ENCODE measurements around the gene INAVA.

Gene INAVA

GRCh38 chr1:200894712-200895442, at the start of gene INAVA:
Gene INAVA, plus strand, starts transcription at chr1:200894900. Its CDS starts 3,501 bp downstream, at chr1:200898401.
- no peak for DNase-seq

DNA sequence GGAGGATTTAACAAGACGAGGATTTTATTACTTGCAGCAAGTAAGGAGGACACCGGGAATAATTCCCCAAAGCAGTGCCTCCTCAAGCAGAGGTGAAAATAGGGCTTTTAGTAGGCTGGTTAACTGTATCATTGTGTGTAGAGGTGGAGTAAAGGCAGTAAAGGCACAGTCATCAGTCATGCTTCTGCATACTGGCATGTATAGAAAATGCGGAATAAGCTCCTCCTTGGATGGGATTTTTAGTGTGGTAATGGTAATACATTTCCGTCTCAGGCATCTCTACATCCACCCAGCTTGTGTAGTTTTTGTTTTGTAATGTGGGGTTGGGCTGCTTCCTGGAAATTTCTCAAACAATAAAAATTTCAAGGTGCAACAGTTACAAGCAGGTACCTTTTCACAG, 49.3 kb upstream of the INAVA start:
- DNase-seq: no peak

DNA sequence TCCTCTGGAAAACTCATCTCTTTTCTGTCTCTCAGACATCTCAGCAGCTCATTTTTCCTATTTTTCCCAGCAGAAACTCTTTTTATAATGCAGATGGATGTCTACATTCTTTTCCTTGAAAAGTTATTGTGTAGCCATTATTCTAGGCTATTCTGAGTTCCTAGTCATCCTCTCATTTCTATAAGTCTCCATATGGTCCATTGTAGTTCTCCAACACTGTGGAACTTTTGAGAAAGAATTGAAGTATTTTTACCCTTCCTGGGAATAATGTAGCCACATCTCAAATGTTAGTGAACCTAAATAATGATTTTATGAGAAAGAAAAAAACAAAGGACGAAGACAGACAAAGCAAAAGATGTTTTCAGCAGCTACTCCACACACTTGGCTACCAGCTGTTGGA, 48.3 kb upstream of the INAVA start:
- DNase-seq: no peak

GRCh38 chr1:200849430-200849829, 45.3 kb upstream of the INAVA start:
- DNase-seq: no peak

DNA sequence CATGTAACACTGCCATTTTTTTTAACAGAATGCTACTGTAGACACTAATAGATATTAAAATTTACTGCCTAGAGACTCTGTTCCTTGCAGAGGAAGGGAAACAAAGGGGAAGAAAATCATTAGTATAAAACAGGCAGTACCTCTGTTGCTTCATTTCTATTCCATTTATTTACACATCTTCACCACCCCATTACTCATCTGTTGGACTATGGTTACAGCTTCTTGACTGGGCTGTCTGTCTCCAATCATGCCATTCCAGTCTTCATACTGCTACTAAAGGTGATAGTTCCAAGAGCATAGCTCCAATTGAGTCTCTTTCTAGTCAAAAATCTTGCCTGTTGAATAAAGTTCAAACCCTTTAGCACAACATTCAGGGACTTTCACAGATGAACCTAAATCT, 44.1 kb upstream of the INAVA start:
- no peak for DNase-seq

- peak; percentile 73 for DNase-seq
Observed at GRCh38 chr1:200856716-200857357, 37.9 kb upstream of the INAVA start.

DNA sequence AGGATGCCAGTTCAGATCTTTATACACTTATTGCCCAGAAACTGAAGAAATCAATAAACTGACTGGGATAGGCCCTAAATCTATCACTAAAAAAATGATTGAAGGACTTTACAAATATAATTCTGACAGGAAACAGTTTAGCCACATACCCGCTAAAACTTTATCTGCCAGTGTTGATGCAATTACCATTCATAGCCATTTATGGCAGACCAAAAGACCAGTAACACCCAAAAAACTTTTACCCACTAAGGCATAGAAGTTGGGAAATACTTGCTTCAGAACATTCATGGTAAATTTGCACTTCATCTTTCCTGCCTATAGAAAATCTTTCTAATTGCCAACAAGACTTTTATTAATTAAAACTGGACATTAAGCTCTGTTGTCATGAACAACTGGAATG, 36.9 kb upstream of the INAVA start:
- no peak for DNase-seq

- no peak for DNase-seq
Observed at GRCh38 chr1:200861937-200862647, 32.6 kb upstream of the INAVA start.

DNA sequence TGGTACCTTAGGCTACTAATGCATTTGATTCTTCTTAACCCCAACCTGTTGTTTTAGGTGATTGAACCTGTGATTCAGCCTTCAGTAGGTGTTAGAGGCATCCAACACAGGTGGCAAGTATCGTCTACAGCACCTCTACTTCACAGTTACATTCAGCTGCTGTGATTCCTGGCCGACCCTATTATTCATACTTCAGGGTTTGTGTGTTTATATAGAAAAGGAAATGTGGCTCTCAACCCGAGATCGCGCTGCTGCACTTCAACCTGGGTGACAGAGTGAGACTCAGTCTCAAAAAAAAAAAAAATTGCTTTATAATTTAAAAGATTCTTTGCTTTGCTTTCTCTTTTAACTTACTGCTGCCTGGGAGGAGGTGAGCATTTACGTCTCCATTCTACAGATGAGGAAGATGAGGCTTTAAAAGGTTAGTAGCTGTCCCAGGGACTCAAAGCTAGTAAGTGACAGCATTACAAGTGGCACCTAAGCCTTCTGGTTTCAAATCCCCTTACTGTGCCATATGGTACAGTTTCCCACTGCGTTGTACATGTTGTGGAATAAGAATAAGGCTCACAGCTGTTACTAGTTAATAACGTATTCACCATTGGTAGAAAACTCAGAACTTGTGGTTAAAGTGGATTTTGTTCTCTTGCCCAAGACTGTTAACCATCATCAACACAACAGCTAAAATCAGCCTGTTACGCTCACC, 31.8 kb upstream of the INAVA start:
- no peak for DNase-seq

DNA sequence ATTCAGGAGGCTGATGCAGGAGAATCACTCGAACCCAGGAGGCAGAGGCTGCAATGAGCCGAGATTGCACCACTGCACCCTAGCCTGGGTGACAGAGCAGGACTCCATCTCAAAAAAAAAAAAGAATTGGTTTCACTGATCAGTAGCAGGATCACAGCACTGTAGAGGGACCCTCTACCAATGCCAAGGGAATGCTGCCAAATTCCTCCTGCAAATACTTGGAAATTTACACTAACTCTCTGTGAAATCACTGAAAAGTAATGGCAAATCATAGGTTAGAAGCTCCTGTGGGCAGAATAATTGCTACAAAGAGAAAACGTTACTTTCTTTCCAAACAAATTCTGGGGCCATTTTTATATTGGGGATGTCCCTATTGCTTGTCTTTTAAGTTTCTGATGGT, 28.6 kb upstream of the INAVA start:
- DNase-seq: no peak

DNA sequence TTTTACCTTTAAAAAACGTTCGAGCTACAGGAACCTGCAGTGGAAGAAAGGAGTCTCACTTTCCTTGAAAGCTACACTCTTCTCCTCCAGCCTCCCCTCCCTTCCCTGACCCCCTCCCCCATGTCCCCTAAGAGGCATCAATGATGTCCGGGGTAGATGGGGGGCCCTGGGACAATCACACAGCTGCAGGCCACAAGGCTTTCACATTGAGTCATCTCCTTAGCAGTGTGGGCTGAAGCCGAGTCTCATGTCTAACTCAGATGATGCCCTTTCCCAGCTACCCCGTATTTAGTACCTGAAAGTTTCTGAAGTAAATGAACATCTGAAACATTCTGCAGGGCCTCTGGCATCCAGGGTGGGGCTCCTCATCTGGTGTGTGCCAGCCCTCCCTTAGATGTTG, 28.2 kb upstream of the INAVA start:
- no peak for DNase-seq

DNA sequence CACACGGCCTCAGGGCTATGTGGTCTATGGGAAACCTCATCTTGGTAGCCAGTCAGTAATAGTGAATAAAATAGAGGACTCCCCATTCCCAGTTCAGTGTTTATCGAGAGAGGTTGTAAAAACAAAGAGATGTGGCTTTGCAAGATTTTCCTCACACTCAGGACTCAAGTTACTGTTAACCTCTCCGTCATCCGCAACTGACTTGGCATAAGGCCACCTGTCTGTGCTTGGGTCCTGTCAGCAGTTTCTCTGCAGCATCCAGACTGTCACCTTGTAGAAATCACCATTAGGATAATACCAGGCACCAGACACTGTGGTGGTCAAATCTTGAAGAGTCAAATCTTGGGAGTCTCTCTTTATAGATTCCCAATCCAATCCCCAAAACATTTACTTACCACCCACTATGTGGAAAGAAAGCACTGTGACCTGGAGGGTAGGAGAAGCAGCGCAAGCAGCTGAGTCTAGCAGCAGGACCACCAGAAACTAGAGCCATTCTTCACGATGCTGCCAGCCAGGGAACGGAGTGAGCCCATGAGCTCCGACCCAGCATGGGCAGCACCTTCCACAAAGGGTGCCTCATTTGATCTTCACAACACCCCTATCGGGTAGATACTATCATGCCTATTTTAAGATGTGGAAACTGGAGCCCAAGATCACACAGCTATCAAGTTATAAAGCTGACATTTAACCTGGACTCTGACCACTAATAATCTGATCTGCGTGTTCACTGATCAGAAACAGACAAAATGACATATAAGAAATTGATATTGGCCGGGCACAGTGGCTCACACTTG, 27.5 kb upstream of the INAVA start:
- DNase-seq: no peak

- DNase-seq: no peak
Observed at GRCh38 chr1:200869376-200869752, 25.3 kb upstream of the INAVA start.

GRCh38 chr1:200869753-200870391, 24.8 kb upstream of the INAVA start:
- no peak for DNase-seq

- no peak for DNase-seq
Observed at GRCh38 chr1:200872446-200873115, 22.1 kb upstream of the INAVA start, which contains the start of gene GPR25. Gene GPR25, plus strand, starts transcription at chr1:200872981. Its CDS starts 57 bp downstream, at chr1:200873038.

DNA sequence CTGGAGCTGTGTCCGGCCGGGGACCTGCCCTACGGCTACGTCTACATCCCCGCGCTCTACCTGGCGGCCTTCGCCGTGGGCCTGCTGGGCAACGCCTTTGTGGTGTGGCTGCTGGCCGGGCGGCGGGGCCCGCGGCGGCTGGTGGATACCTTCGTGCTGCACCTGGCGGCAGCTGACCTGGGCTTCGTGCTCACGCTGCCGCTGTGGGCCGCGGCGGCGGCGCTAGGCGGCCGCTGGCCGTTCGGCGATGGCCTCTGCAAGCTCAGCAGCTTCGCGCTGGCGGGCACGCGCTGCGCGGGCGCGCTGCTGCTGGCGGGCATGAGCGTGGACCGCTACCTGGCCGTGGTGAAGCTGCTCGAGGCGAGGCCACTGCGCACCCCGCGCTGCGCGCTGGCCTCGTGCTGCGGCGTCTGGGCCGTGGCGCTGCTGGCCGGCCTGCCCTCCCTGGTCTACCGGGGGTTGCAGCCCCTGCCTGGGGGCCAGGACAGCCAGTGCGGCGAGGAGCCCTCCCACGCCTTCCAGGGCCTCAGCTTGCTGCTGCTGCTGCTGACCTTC, 21.5 kb upstream of the INAVA start:
- no peak for DNase-seq

GRCh38 chr1:200873671-200874397, 20.9 kb upstream of the INAVA start:
- DNase-seq: no peak

DNA sequence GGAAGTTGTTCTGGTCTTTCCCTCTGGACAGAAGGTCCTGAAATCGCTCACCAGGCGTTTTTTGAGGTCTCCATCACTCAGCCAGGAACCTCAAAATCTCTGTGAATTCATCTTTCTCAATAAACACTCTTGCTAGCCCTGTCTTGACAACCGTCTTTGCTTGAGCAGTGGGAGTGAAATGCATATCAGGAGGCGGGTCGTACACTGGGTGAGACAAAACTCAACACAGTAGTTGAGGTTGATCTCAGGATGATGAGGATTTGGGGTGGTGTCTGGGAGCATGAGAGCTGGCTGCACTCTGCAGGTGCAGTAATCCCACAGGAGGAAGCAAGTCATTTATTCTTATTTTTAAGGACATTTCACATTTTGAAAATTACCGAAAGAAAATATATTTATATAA, 20.0 kb upstream of the INAVA start:
- DNase-seq: no peak

DNA sequence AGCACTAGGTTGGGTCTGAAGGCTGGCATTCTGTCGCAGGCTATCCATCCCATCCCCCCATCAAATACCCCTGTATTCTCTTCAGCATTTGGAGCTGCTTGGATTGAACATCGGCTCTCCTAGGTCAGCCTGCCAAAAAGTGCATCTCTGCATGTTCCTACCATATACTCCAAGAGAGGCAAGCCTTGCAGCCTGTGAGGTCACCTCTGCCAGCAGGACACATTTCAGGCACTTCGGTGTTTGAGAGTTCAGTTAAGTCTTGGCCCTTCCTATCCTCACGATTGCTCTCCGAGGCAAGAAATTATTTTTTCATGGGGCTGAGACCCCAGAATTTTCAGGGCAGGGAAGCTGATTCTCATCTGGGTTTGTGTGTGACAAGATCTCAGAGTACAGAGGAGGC, 19.3 kb upstream of the INAVA start:
- no peak for DNase-seq

- no peak for DNase-seq
Observed at GRCh38 chr1:200877010-200877409, 17.7 kb upstream of the INAVA start.
